HG03064 (cell line): Measurements from ENCODE around the gene EPC2.
A peak's percentile ranks its signal among the peaks of the same experiment; 100 is the strongest.

ENCODE experiments used
- ATAC-seq: cut with Tn5 transposase; IDR thresholded peaks from one replicate; pipeline ENCODE4 v1.9.1; 2021; ENCODE audit warnings: low read depth; ENCODE audit not compliant: unreplicated experiment

EPC2 gene

GRCh38 chr2:148796735-148797512 lies 152.4 kb downstream of the EPC2 start:
- ATAC-seq, result no peak

GRCh38 chr2:148802448-148803220 lies 158.1 kb downstream of the EPC2 start:
- ATAC-seq, result no peak

- no peak for ATAC-seq
Measured at GRCh38 chr2:148810081-148810480, 165.5 kb downstream of the EPC2 start.

GRCh38 chr2:148812306-148812705 lies 167.8 kb downstream of the EPC2 start:
- no peak for ATAC-seq

- ATAC-seq, result peak; percentile 96
Measured at GRCh38 chr2:148813603-148814065, 169.1 kb downstream of the EPC2 start.

- peak; percentile 18 for ATAC-seq
Measured at GRCh38 chr2:148814143-148814859, 169.8 kb downstream of the EPC2 start.

- ATAC-seq, result no peak
Measured at GRCh38 chr2:148814860-148815419, 170.4 kb downstream of the EPC2 start.

GRCh38 chr2:148816176-148816575 lies 171.6 kb downstream of the EPC2 start:
- no peak for ATAC-seq

GRCh38 chr2:148817210-148817708 lies 172.7 kb downstream of the EPC2 start:
- ATAC-seq, result no peak

GRCh38 chr2:148819019-148819585 lies 174.6 kb downstream of the EPC2 start:
- ATAC-seq, result no peak

GRCh38 chr2:148824190-148824589 lies 179.6 kb downstream of the EPC2 start:
- ATAC-seq, result no peak

GRCh38 chr2:148826791-148827190 lies 182.2 kb downstream of the EPC2 start:
- no peak for ATAC-seq

- no peak for ATAC-seq
Measured at GRCh38 chr2:148828941-148829340, 184.4 kb downstream of the EPC2 start.

- no peak for ATAC-seq
Measured at GRCh38 chr2:148829618-148830017, 185.1 kb downstream of the EPC2 start.

GRCh38 chr2:148832637-148833036 lies 188.1 kb downstream of the EPC2 start:
- no peak for ATAC-seq
